Activated naive CD4-positive, alpha-beta T cell treated with anti-CD3 and anti-CD28 coated beads, Interleukin-2, amount 50 U/mL, for 24 hours (primary cell): Measurements from ENCODE around the gene RCL1.

Source experiments
- H3K27ac Mint-ChIP-seq: one replicate; pipeline ENCODE4 v1.8.0; 2021; ENCODE audit warnings: mild to moderate bottlenecking, mixed read lengths
- H3K27me3 Mint-ChIP-seq: one replicate; pipeline ENCODE4 v1.8.0; 2021; ENCODE audit warnings: mixed read lengths
- H3K36me3 Mint-ChIP-seq: one replicate; pipeline ENCODE4 v1.8.0; 2021; ENCODE audit warnings: mixed read lengths
- H3K4me1 Mint-ChIP-seq: one replicate; pipeline ENCODE4 v1.8.0; 2021; ENCODE audit warnings: mixed read lengths
- H3K4me3 Mint-ChIP-seq: one replicate; pipeline ENCODE4 v1.8.0; 2021; ENCODE audit warnings: mild to moderate bottlenecking, mixed read lengths
- H3K9me3 Mint-ChIP-seq: one replicate; pipeline ENCODE4 v1.8.0; 2021; ENCODE audit warnings: mixed read lengths

The RCL1 gene

DNA sequence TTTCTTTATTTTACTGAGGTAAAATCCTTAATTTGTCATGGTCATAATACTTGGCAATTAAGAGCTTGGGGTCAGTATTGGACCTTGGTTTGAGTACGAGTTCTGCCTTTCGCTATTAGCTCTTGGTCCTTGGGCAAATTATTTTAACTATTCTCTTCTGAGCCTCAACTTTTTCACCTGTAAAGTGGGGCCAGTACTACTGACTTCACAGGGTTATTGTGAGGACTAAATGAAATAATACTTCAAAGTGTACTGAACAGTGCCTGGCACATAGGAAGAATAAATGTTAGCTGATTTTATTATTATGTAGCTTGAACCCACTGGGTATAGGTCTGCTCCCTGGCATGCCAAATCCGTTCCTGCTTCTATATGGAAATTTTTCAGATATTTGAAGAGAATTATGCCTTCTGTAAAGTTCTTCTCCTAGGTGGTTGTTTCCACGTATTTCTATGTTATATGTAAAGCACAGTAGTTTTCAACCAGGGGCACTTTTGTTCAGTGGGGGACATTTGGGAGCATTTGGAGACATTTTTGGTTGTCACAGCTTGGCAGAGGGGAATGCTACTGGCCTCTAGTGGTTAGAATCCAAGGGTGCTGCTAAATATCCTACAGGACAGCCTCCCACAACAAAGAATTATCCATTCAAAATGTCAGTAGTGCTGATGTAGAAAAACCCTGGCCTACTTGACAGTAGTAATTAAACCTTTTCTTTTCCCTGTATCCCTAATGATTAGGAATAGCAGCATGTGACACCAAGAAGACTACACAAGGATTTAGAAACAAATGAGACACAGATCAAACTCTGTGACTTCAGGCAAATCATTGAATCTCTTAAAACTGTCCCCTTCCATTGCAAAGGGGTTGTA is 4.5 kb downstream of the RCL1 start:
- peaks cover 62% of the 10 kb centered on the region for H3K4me1 Mint-ChIP-seq
- no peak overlapping the region for H3K4me3 Mint-ChIP-seq
- peaks cover 10% of the 10 kb centered on the region for H3K36me3 Mint-ChIP-seq
- H3K9me3 Mint-ChIP-seq: no peaks in the 10 kb centered on the region
- no peaks in the 10 kb centered on the region for H3K27me3 Mint-ChIP-seq
- H3K27ac Mint-ChIP-seq: peak overlapping the region; percentile 38

DNA sequence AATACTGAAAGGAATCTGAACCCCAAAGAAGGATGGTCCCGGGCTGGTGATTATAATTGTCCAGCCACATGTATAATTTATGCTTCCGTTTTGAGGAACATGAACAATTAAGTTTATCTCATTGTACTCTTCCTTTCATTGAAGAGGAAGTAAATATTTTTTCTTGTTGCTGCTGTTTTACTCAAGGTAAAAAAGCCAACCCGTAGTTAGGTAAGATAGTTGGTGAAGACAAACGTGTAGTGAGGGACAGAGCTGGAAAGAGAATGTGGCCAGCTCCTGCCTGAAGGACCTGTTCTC is 5.1 kb downstream of the RCL1 start:
- H3K4me3 Mint-ChIP-seq: no peak overlapping the region
- H3K4me1 Mint-ChIP-seq: peaks cover 62% of the 10 kb centered on the region
- H3K27me3 Mint-ChIP-seq: no peaks in the 10 kb centered on the region
- H3K36me3 Mint-ChIP-seq: peaks cover 10% of the 10 kb centered on the region
- no peaks in the 10 kb centered on the region for H3K9me3 Mint-ChIP-seq
- peak overlapping the region; percentile 53 for H3K27ac Mint-ChIP-seq

GRCh38 chr9:4798281-4799032 is 5.7 kb downstream of the RCL1 start:
- no peak overlapping the region for H3K4me3 Mint-ChIP-seq
- peaks cover 68% of the 10 kb centered on the region for H3K4me1 Mint-ChIP-seq
- no peaks in the 10 kb centered on the region for H3K9me3 Mint-ChIP-seq
- H3K36me3 Mint-ChIP-seq: peaks cover 11% of the 10 kb centered on the region
- peak overlapping the region; percentile 53 for H3K27ac Mint-ChIP-seq
- no peaks in the 10 kb centered on the region for H3K27me3 Mint-ChIP-seq

DNA sequence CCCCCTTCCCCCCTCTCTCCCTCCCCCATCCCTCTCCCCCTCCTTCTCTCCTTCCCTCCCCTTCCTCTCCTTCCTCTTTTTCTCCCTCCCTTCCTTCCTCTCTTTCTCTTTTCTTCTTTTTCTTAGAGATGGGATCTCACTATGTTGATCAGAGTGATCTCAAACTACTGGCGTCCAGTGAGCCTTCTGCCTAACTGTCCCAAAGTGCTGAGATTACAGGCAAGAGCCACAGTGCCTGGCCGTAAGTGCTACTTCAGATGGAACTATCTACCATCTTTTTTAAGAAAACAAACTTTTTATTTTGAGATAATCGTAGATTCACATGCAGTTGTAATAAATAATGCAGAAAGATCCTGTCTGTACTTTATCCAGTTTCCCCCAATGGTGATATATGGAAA is 6.3 kb downstream of the RCL1 start:
- Mint-ChIP-seq H3K9me3 (no peaks in the 10 kb centered on the region), H3K4me3 (no peak overlapping the region), H3K27ac (no peak overlapping the region), H3K36me3 (peaks cover 17% of the 10 kb centered on the region), H3K4me1 (peaks cover 71% of the 10 kb centered on the region), H3K27me3 (no peaks in the 10 kb centered on the region)

DNA sequence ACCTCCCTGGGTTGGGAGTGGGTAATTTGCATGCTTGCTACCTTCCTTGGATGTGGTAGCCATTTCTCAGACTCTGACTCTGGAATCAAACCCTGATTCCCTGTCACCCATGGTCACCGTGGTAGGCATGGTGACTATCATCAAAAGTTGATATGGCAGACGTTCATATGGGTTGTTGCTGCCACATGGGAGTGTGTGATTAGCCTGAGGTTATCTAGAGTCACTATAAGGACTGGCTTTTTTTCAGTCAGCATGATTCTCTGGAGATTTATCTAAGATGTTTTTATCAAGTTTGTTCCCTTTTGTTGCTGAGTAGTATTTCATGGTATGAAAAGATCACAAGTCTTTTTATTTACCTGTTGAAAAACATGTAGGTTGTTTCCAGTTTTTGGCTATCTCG is 7.0 kb downstream of the RCL1 start:
- Mint-ChIP-seq H3K4me3 (no peak overlapping the region), H3K27me3 (no peaks in the 10 kb centered on the region), H3K9me3 (no peaks in the 10 kb centered on the region), H3K4me1 (peaks cover 64% of the 10 kb centered on the region), H3K27ac (no peak overlapping the region), H3K36me3 (peaks cover 16% of the 10 kb centered on the region)

- peaks cover 16% of the 10 kb centered on the region for H3K36me3 Mint-ChIP-seq
- H3K27ac Mint-ChIP-seq: no peak overlapping the region
- no peak overlapping the region for H3K4me3 Mint-ChIP-seq
- no peaks in the 10 kb centered on the region for H3K27me3 Mint-ChIP-seq
- H3K9me3 Mint-ChIP-seq: no peaks in the 10 kb centered on the region
- H3K4me1 Mint-ChIP-seq: peaks cover 58% of the 10 kb centered on the region
These were observed 8.4 kb downstream of the RCL1 start for GRCh38 chr9:4801156-4801555.

DNA sequence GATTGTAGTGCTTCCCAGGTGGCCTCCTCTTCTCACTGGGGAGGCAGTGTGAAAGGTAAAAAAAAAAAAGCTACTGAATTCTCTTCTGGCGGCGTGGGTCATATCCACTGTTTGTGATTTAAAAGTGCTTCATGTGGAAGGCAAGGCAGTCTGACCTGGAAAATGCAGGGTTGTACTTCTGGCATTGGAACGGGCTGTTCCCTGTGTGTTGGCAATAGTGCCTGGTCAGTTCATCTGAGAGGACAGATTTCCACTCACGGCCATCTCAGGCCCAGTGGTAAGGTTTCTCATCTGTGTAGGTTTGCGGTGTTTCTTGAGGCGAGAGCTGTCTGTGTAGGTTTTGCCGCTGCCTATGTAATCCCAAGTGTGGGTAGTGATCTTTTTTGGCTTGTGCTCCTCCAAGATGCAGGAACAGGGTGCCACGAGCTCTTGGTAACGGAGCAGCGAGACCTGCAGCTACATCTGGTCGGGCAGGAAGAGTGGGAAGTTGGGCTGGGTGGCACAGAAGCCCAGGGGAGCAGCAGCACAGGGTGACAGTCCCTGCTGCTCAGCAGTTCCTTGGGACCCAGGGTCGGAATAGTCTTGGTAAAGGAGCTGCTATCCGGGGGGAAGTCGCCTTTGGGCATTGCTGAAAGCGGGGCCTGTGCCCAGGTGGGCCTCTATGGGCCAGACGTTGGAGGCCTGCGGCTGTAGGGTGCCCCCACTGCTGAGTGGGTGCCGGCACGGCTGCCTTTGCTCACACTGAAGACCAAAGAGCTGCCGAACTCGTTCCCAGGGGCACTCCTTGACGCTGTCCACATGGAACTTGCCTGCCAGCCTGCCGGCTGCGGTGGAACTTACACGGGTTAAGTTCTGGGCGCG is 11.2 kb downstream of the RCL1 start:
- Mint-ChIP-seq H3K36me3 (peaks cover 34% of the 10 kb centered on the region), H3K4me3 (no peak overlapping the region), H3K9me3 (peaks cover 7% of the 10 kb centered on the region), H3K27ac (no peak overlapping the region), H3K27me3 (no peaks in the 10 kb centered on the region), H3K4me1 (peaks cover 59% of the 10 kb centered on the region)

DNA sequence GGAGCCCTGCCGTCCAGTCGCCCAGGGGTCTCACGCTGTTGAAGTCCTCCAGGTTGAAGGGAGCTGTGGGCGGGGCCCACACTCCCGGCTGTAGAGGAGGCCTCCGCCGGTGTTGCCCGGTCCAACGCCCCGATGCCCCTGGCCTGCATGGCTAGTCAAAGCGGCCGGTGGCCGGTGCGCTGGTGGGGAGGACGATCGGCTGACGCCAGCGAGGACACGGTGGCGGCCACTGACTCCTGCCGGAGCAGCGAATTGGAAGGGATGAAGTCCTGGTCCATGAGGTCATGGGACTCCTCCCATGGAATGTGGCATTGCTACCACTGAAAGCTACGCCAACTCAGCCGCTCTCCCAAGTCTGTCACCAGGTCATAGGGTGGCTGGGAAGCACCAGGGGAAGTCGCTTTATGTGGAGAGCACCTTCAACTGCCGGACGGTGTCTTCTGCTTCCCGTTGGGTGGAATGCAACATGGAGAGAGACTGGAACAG is 11.8 kb downstream of the RCL1 start:
- peaks cover 59% of the 10 kb centered on the region for H3K4me1 Mint-ChIP-seq
- H3K36me3 Mint-ChIP-seq: peaks cover 35% of the 10 kb centered on the region
- no peak overlapping the region for H3K4me3 Mint-ChIP-seq
- H3K27me3 Mint-ChIP-seq: no peaks in the 10 kb centered on the region
- H3K9me3 Mint-ChIP-seq: peaks cover 7% of the 10 kb centered on the region
- no peak overlapping the region for H3K27ac Mint-ChIP-seq

GRCh38 chr9:4805191-4805918 is 12.6 kb downstream of the RCL1 start:
- no peak overlapping the region for H3K4me3 Mint-ChIP-seq
- peaks cover 61% of the 10 kb centered on the region for H3K4me1 Mint-ChIP-seq
- H3K9me3 Mint-ChIP-seq: peaks cover 7% of the 10 kb centered on the region
- H3K27me3 Mint-ChIP-seq: no peaks in the 10 kb centered on the region
- peaks cover 38% of the 10 kb centered on the region for H3K36me3 Mint-ChIP-seq
- H3K27ac Mint-ChIP-seq: no peak overlapping the region

DNA sequence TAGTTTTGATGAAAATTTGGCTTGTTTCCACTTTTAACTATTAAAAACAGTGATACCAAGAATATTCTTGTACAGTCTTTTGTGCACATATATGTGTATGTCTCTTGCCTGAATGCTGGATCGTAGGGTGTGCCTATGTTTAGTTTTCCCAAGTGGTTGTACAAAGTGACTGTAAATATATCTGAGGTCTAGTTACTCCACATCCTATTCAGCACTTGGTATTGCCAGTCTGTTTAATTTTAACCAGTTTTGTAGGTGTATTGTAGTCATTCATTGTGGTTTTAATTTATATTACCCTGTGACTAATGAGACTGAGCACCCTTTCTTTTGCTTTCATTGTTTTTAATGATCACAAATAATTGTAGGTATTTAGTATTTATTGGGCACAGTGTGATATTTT is 17.8 kb downstream of the RCL1 start:
- H3K27ac Mint-ChIP-seq: no peak overlapping the region
- no peaks in the 10 kb centered on the region for H3K27me3 Mint-ChIP-seq
- H3K4me1 Mint-ChIP-seq: peaks cover 75% of the 10 kb centered on the region
- H3K4me3 Mint-ChIP-seq: no peak overlapping the region
- peaks cover 18% of the 10 kb centered on the region for H3K9me3 Mint-ChIP-seq
- H3K36me3 Mint-ChIP-seq: peaks cover 51% of the 10 kb centered on the region

- Mint-ChIP-seq H3K36me3 (peaks cover 44% of the 10 kb centered on the region), H3K27ac (no peak overlapping the region), H3K27me3 (no peaks in the 10 kb centered on the region), H3K4me1 (peaks cover 73% of the 10 kb centered on the region), H3K9me3 (peaks cover 15% of the 10 kb centered on the region), H3K4me3 (no peak overlapping the region)
These were observed 19.1 kb downstream of the RCL1 start for GRCh38 chr9:4811824-4812223.

GRCh38 chr9:4812858-4813257 is 20.1 kb downstream of the RCL1 start:
- H3K4me1 Mint-ChIP-seq: peaks cover 66% of the 10 kb centered on the region
- H3K4me3 Mint-ChIP-seq: no peak overlapping the region

GRCh38 chr9:4814913-4815312 is 22.2 kb downstream of the RCL1 start:
- Mint-ChIP-seq H3K36me3 (peaks cover 29% of the 10 kb centered on the region), H3K27me3 (no peaks in the 10 kb centered on the region), H3K27ac (peak overlapping the region; percentile 78), H3K4me3 (peak overlapping the region; percentile 42), H3K9me3 (peaks cover 11% of the 10 kb centered on the region), H3K4me1 (peaks cover 50% of the 10 kb centered on the region)

More at GRCh38 chr9:4812858-4813257, 20.1 kb downstream of the RCL1 start:
- Mint-ChIP-seq H3K9me3 (peaks cover 11% of the 10 kb centered on the region), H3K27ac (peak overlapping the region; percentile 23), H3K27me3 (no peaks in the 10 kb centered on the region), H3K36me3 (peaks cover 38% of the 10 kb centered on the region)

DNA sequence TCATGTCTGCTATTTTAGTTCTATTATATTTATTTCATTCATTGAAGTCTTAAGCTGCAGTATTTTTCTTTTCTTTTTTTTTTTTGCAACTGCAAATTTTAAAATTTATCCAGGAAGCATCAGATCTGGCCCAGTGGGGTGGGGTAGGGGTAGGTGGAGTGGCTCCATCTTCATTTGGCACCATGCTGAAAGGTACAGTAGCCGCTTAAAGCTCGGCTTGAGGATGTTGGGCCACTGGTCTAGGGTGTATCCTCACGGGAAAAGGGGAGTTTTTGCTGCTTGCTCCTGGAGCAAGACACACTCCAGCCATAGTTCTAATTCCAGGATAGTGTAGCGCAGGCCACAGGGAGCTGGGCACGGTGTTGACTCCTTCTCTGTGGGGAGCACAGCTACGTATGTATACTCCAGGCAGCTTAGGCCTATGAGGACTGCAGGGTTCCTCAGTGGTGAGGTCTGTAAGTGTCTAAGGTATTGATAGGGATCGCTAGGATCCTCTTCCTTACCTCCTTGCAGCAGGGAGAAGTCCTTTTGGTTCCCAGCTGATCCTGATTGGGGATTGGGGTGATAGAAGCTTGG is 22.7 kb downstream of the RCL1 start:
- H3K9me3 Mint-ChIP-seq: peaks cover 11% of the 10 kb centered on the region
- H3K4me1 Mint-ChIP-seq: peaks cover 51% of the 10 kb centered on the region
- no peaks in the 10 kb centered on the region for H3K27me3 Mint-ChIP-seq
- peak overlapping the region; percentile 78 for H3K27ac Mint-ChIP-seq
- peaks cover 24% of the 10 kb centered on the region for H3K36me3 Mint-ChIP-seq
- H3K4me3 Mint-ChIP-seq: no peak overlapping the region

- peaks cover 57% of the 10 kb centered on the region for H3K4me1 Mint-ChIP-seq
- H3K4me3 Mint-ChIP-seq: no peak overlapping the region
- H3K9me3 Mint-ChIP-seq: peaks cover 2% of the 10 kb centered on the region
- peaks cover 13% of the 10 kb centered on the region for H3K36me3 Mint-ChIP-seq
- no peaks in the 10 kb centered on the region for H3K27me3 Mint-ChIP-seq
- peak overlapping the region; percentile 17 for H3K27ac Mint-ChIP-seq
These were observed 27.4 kb downstream of the RCL1 start for GRCh38 chr9:4820168-4820567.
